OCI-LY3 (cell line): ENCODE data around the gene EPHA1.

Experiments used
- H2AFZ ChIP-seq: fragments of 200-600, 300-600 bp; shearing (Covaris generic); 2 replicates; pipeline ENCODE4 v1.6.0; 2014; ENCODE audit warnings: antibody characterized with exemption, low read depth, low read length
- H3K27ac ChIP-seq: fragments of 200-600, 300-600 bp; sonication (generic); 2 replicates; pipeline ENCODE4 v1.5.1; 2014; ENCODE audit warnings: mild to moderate bottlenecking, low read length, moderate library complexity, mixed read lengths
- H3K27me3 ChIP-seq: fragments of 200-600, 300-600 bp; sonication (generic); 2 replicates; pipeline ENCODE4 v1.6.1; 2014; ENCODE audit warnings: low read depth, low read length, mixed read lengths
- H3K36me3 ChIP-seq: fragments of 200-600, 300-600 bp; sonication (generic); replicated peaks from 2 replicates; pipeline ENCODE3; 2014; ENCODE audit warnings: low read depth, low read length, mixed read lengths
- H3K4me1 ChIP-seq: fragments of 300-600, 200-600 bp; sonication (generic); 2 replicates; pipeline ENCODE4 v1.6.1; 2014; ENCODE audit warnings: low read length, mixed read lengths
- H3K4me2 ChIP-seq: fragments of 200-600, 300-600 bp; sonication (generic); 2 replicates; pipeline ENCODE4 v1.6.1; 2014; ENCODE audit warnings: low read length, mixed read lengths
- H3K4me3 ChIP-seq: fragments of 300-600, 200-600 bp; sonication (generic); 2 replicates; pipeline ENCODE4 v1.5.1; 2014; ENCODE audit warnings: antibody characterized with exemption, mild to moderate bottlenecking, low read length, moderate library complexity
- H3K79me2 ChIP-seq: fragments of 300-600, 200-600 bp; shearing (Covaris generic); 2 replicates; pipeline ENCODE4 v1.6.1; 2014; ENCODE audit warnings: mild to moderate bottlenecking, low read length, mixed read lengths
- H3K9ac ChIP-seq: fragments of 300-600, 200-600 bp; shearing (Covaris generic); 2 replicates; pipeline ENCODE4 v1.6.0; 2014; ENCODE audit warnings: mild to moderate bottlenecking, low read length, moderate library complexity
- H3K9me3 ChIP-seq: fragments of 200-600, 300-600 bp; shearing (Covaris generic); 2 replicates; pipeline ENCODE4 v1.6.1; 2014; ENCODE audit warnings: low read length, mixed read lengths; ENCODE audit not compliant: insufficient read depth
- H4K20me1 ChIP-seq: fragments of 200-600, 300-600 bp; sonication (generic); 2 replicates; pipeline ENCODE4 v1.6.1; 2016; ENCODE audit warnings: low read length, mixed read lengths; ENCODE audit not compliant: insufficient read depth
- EZH2phosphoT487 ChIP-seq: fragments of 200-600 bp; shearing (Covaris generic); IDR thresholded peaks from 2 replicates; pipeline ENCODE4 v1.6.1; 2018; ENCODE audit warnings: antibody characterized with exemption, mixed run types, low read depth
- TF ChIP-seq, protein P1 (sequence below): fragments of 200-600, 300-600 bp; sonication (generic); IDR thresholded peaks from 2 replicates; pipeline ENCODE4 v1.5.1; 2014; ENCODE audit warnings: antibody characterized with exemption, low read length, low read depth

The EPHA1 gene

DNA sequence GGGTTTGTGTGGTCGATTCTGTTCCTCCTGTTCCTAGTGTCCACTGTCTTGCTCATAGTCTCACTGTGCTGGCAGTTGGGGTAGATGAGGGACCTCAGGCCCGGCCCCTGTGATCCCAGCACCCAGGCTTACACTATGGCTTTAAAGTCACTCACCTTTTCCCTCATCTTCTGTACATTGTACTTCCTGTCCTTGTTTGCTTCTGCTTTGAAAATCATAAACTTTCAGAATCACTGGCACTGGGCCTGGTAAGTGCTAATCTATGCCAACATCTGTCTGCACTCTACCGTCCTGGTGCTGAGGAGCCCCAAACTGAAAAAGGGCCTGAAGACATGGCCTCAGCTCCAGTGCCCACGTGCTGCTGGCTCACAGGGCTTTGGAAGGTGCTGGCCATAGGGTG, 28.9 kb upstream of the EPHA1 start:
- H3K27ac ChIP-seq, result no peak overlapping the region
- H3K9ac ChIP-seq, result no peak overlapping the region
- H3K4me2 ChIP-seq, result no peak overlapping the region
- no peak overlapping the region for H2AFZ ChIP-seq
- H3K27me3 ChIP-seq, result peaks cover 39% of the 10 kb centered on the region
- no peaks in the 10 kb centered on the region for H4K20me1 ChIP-seq
- no peak overlapping the region for H3K4me3 ChIP-seq
- TF ChIP-seq, protein P1, sequence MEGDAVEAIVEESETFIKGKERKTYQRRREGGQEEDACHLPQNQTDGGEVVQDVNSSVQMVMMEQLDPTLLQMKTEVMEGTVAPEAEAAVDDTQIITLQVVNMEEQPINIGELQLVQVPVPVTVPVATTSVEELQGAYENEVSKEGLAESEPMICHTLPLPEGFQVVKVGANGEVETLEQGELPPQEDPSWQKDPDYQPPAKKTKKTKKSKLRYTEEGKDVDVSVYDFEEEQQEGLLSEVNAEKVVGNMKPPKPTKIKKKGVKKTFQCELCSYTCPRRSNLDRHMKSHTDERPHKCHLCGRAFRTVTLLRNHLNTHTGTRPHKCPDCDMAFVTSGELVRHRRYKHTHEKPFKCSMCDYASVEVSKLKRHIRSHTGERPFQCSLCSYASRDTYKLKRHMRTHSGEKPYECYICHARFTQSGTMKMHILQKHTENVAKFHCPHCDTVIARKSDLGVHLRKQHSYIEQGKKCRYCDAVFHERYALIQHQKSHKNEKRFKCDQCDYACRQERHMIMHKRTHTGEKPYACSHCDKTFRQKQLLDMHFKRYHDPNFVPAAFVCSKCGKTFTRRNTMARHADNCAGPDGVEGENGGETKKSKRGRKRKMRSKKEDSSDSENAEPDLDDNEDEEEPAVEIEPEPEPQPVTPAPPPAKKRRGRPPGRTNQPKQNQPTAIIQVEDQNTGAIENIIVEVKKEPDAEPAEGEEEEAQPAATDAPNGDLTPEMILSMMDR, result no peak
- TF ChIP-seq EZH2phosphoT487, result no peak
- H3K4me1 ChIP-seq, result peaks cover 19% of the 10 kb centered on the region
- no peaks in the 10 kb centered on the region for H3K79me2 ChIP-seq
- no peaks in the 10 kb centered on the region for H3K36me3 ChIP-seq
- no peaks in the 10 kb centered on the region for H3K9me3 ChIP-seq

DNA sequence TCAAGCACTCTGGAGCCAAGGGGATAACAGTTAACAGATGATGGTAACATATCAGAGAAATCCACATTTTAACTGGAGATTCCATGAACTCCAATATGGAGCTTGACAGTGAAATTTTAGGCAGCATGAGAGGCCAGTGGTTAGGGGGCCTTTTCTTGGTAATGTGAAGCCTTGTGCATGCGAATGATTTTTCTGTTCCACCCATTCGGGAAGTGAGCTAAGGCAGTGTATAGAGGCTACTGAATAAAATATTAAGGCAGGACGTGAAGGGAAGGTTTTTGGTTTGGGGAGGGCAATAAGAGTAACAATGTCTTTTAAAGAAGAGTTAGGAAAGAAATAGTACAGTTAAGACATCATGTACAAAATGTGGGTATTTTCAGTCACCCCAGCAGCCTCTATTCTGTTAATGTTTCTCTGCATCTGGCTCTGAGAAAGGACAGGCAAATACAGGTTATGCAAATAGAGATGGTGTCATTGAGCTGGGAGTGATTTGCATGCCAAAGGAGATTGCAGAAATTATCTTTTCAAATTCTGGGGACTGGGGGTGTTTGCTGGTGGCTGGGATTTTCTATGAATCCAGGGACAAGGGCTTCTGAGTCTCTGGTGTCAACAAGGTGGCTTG, 27.8 kb upstream of the EPHA1 start:
- Histone ChIP-seq H4K20me1 (no peaks in the 10 kb centered on the region), H3K36me3 (no peaks in the 10 kb centered on the region), H3K4me2 (peak overlapping the region; percentile 26; the same call in 1 of the 2 replicates), H3K9me3 (no peaks in the 10 kb centered on the region), H3K9ac (no peak overlapping the region), H3K27me3 (peaks cover 42% of the 10 kb centered on the region), H2AFZ (no peak overlapping the region), H3K27ac (no peak overlapping the region), H3K4me1 (peaks cover 19% of the 10 kb centered on the region), H3K4me3 (no peak overlapping the region), H3K79me2 (no peaks in the 10 kb centered on the region)
- no peak for TF ChIP-seq EZH2phosphoT487
- TF ChIP-seq, protein P1, result no peak

DNA sequence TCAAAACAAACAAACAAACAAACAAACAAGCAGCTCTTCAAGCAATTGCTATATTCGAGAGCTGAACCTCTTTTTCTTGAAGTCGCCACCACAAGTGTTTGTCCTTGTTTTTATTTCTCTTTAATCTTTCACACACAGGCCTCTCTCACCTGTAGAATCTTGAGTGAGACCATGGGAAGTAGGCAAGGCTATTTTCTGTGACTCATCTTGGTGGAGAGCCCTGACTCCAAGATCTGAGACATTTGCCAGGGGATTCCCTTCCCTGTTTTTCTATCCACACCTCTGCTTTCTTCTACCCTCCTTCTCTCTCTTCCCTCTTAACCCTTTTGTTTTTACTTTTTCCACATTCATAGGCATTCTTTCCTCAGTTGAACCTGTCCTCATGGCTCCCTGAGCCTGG, 26.6 kb upstream of the EPHA1 start:
- peaks cover 19% of the 10 kb centered on the region for H3K4me1 ChIP-seq
- H3K79me2 ChIP-seq, result no peaks in the 10 kb centered on the region
- H4K20me1 ChIP-seq, result no peaks in the 10 kb centered on the region
- no peak overlapping the region for H2AFZ ChIP-seq
- H3K9me3 ChIP-seq, result no peaks in the 10 kb centered on the region
- H3K36me3 ChIP-seq, result no peaks in the 10 kb centered on the region
- TF ChIP-seq, protein P1, result no peak
- no peak for TF ChIP-seq EZH2phosphoT487
- H3K4me2 ChIP-seq, result no peak overlapping the region
- no peak overlapping the region for H3K27ac ChIP-seq
- H3K27me3 ChIP-seq, result peaks cover 44% of the 10 kb centered on the region
- no peak overlapping the region for H3K9ac ChIP-seq
- no peak overlapping the region for H3K4me3 ChIP-seq

DNA sequence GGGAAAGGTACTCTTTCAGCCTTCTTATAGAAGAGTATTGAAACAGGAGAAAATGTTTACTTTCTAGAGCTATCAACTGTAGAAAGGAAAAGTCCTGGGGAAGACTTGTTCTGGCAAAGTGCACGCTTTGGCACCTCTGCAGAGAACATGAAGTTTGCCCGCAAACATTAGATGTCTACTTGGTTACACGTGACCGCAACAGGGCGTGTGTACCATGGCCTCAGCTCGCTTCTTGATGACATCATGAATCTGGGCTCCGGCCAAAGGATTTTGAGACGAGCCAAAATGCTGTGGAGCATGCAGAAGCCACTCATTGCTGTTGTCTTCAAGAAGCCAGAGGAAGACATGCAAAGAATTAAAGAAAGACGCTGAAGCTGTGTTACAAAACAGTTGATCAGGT, 26.0 kb upstream of the EPHA1 start:
- no peak overlapping the region for H3K27ac ChIP-seq
- no peaks in the 10 kb centered on the region for H3K9me3 ChIP-seq
- H3K4me1 ChIP-seq, result peaks cover 19% of the 10 kb centered on the region
- H3K27me3 ChIP-seq, result peaks cover 42% of the 10 kb centered on the region
- H2AFZ ChIP-seq, result no peak overlapping the region
- TF ChIP-seq, protein P1, result no peak
- TF ChIP-seq EZH2phosphoT487, result no peak
- H3K36me3 ChIP-seq, result no peaks in the 10 kb centered on the region
- no peaks in the 10 kb centered on the region for H3K79me2 ChIP-seq
- no peak overlapping the region for H3K9ac ChIP-seq
- H3K4me2 ChIP-seq, result no peak overlapping the region
- H3K4me3 ChIP-seq, result no peak overlapping the region
- H4K20me1 ChIP-seq, result no peaks in the 10 kb centered on the region
